Measurements from ENCODE around the gene C1QTNF8.

DNA sequence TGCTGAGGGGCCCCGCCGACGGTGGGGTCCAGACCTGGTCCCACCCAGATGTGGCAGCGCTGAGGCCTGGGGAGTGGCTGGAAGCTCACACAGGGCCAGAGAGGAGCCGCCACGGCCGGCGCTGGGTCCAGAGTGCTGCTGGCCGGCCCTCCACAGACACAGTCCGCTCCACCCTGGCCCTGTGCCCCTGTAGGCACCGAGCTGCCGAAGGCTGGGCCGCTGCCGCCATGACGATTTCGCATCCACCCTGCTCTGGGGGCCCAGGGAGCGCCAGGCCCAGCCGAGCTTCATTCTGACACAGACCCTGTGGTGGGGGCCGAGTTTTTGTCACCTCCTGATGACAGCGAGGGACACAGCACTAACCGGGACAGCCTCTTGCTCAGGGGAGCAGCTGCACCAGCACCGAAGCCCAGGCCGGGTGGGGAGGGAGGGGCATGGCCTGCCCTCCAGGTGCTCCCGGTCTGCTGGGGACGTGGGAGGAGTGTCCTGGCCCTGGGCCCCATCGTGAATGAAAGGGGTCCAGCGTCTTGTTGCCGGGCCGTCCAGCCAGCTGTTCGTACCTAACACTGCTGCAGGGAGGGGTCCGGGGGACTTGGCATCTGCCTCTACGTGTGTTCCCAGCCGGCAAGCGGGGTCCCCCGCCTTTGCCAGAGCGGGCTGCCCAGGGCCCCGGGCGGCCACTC lies 50.6 kb downstream of the C1QTNF8 start:
- TF ChIP-seq, protein P1, sequence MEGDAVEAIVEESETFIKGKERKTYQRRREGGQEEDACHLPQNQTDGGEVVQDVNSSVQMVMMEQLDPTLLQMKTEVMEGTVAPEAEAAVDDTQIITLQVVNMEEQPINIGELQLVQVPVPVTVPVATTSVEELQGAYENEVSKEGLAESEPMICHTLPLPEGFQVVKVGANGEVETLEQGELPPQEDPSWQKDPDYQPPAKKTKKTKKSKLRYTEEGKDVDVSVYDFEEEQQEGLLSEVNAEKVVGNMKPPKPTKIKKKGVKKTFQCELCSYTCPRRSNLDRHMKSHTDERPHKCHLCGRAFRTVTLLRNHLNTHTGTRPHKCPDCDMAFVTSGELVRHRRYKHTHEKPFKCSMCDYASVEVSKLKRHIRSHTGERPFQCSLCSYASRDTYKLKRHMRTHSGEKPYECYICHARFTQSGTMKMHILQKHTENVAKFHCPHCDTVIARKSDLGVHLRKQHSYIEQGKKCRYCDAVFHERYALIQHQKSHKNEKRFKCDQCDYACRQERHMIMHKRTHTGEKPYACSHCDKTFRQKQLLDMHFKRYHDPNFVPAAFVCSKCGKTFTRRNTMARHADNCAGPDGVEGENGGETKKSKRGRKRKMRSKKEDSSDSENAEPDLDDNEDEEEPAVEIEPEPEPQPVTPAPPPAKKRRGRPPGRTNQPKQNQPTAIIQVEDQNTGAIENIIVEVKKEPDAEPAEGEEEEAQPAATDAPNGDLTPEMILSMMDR (conservative IDR thresholded peaks at IDR 0.05; ENCODE audit: low read length): no peak
- TF ChIP-seq EZH2phosphoT487 (IDR thresholded peaks at IDR 0.05; ENCODE audit: borderline replicate concordance, low read depth, low read length): no peak
